Nephron (organoid): Measurements from ENCODE around the gene GPR132.

Source experiments
- H3K27ac Mint-ChIP-seq, 3 experiments: 2 replicates each; pipeline ENCODE4 v1.8.0; 2020; ENCODE audit warnings: mixed read lengths in 3 of 3, mild to moderate bottlenecking in 2 of 3, moderate library complexity in 1 of 3
- H3K27me3 Mint-ChIP-seq: 2 replicates; pipeline ENCODE4 v1.8.0; 2021; ENCODE audit warnings: low read depth, mild to moderate bottlenecking, moderate library complexity, mixed read lengths
- H3K36me3 Mint-ChIP-seq: 2 replicates; pipeline ENCODE4 v1.8.0; 2020; ENCODE audit warnings: low read depth, mixed read lengths
- H3K4me1 Mint-ChIP-seq: 2 replicates; pipeline ENCODE4 v1.8.0; 2020; ENCODE audit warnings: mixed read lengths
- H3K4me3 Mint-ChIP-seq, 3 experiments: 2 replicates each; pipeline ENCODE4 v1.8.0; 2020; ENCODE audit warnings: mild to moderate bottlenecking in 3 of 3, mixed read lengths in 3 of 3, moderate library complexity in 2 of 3
- H3K9me3 Mint-ChIP-seq: 2 replicates; pipeline ENCODE4 v1.8.0; 2020; ENCODE audit warnings: mixed read lengths
- CTCF ChIP-seq, 3 experiments: fragments of 200-600 bp; sonication (generic); IDR thresholded peaks; one replicate each; pipeline ENCODE4 v1.5.0; 2021; ENCODE audit warnings: antibody characterized with exemption in 3 of 3; ENCODE audit not compliant: unreplicated experiment in 3 of 3

The GPR132 gene

GRCh38 chr14:105070760-105071137 lies 5.5 kb upstream of the GPR132 start:
- Mint-ChIP-seq H3K27ac (no peak overlapping the region), H3K36me3 (no peaks in the 10 kb centered on the region), H3K4me3 (no peak overlapping the region), H3K27me3 (peaks cover 32% of the 10 kb centered on the region), H3K9me3 (no peaks in the 10 kb centered on the region), H3K4me1 (peaks cover 4% of the 10 kb centered on the region)
- TF ChIP-seq CTCF (IDR thresholded peaks at IDR 0.05; ENCODE audit: unreplicated experiment in 3 of 3) = no peak

DNA sequence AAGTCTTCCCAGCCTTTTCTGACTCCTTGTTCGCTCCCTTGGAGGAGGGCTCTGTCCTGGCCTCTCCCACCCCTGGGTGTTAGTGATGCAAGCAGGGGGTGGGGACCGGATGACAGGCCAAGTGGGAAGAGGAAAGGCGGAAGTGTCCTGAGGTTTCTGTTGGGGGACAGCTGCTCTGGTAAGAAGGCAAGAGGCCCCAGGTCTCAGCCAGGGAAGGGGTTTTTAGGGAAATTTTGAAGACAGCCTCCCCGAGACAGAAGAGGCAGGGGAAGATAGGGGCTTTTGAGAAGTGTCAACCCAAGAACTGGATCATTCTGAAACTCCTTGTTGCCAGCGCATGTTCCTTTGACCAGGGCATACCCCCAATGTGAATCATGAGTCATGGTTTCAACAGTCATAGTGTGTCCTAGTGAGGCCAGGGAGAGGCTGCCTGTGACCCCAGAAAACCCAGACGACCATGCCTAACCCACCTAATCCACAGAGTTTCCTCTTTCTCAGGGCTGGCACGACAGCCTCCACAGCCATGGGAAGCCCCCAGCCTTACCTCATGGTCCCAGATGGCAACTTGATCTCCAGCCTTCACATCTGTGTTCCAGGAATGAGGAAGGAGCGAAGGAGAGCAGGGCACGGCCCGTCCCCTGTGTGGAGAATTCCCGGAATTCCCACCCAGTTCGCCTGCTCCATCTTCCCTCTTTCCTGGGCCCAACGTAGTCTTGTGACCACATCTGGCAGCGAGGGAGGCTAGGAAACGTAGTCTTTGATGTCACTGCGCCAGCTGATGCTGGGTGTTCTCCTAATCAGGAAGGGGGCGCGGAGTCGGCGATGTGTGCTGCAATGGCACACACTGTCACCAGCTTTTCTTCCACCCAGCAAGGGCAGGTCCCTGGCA lies 4.9 kb upstream of the GPR132 start:
- no peaks in the 10 kb centered on the region for H3K36me3 Mint-ChIP-seq
- H3K27me3 Mint-ChIP-seq = peaks cover 32% of the 10 kb centered on the region
- no peaks in the 10 kb centered on the region for H3K9me3 Mint-ChIP-seq
- H3K4me3 Mint-ChIP-seq = no peak overlapping the region
- H3K27ac Mint-ChIP-seq = peak overlapping the region in 1 of 3 experiments; percentile 58
- TF ChIP-seq CTCF (IDR thresholded peaks at IDR 0.05; ENCODE audit: unreplicated experiment in 3 of 3) = no peak
- no peaks in the 10 kb centered on the region for H3K4me1 Mint-ChIP-seq

DNA sequence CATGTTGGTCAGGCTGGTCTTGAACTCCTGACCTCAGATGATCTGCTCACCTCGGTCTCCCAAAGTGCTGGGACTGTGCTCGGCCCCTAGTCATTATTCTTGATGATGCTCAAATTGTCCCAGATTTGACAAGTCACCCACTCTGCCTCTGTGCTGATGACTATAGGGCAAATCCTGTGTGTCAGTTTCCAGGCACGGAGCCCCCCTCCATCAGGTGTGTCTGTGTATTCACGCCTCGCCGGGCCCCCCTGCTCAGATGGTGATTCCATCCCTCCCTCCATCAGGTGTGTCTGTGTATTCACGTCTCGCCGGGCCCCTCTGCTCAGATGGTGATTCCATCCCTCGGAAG lies 4.3 kb upstream of the GPR132 start:
- H3K36me3 Mint-ChIP-seq = no peaks in the 10 kb centered on the region
- peaks cover 38% of the 10 kb centered on the region for H3K27me3 Mint-ChIP-seq
- no peak overlapping the region for H3K4me3 Mint-ChIP-seq
- H3K27ac Mint-ChIP-seq = peak overlapping the region in 1 of 3 experiments; percentile 58
- no peak for TF ChIP-seq CTCF (IDR thresholded peaks at IDR 0.05; ENCODE audit: unreplicated experiment in 3 of 3)
- no peaks in the 10 kb centered on the region for H3K9me3 Mint-ChIP-seq
- no peaks in the 10 kb centered on the region for H3K4me1 Mint-ChIP-seq

DNA sequence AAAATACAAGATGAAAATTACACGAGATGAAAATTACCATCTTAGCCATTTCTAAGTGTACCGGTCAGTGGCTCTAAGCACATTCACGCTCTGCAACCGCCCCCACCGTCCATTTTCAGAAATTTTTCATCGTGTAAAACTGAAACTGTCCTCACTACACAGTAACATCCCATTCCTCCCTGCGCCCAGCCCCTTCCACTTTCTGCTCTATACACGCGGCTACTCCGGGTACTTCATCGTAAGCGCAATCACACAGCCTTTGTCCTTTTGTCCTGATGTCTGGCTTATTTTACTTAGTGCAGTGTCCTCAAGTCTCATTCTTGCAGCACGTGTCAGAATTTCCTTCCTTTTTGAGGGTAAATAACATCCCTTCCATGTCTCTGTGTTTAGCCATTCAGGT lies 3.6 kb upstream of the GPR132 start:
- no peak for TF ChIP-seq CTCF (IDR thresholded peaks at IDR 0.05; ENCODE audit: unreplicated experiment in 3 of 3)
- Mint-ChIP-seq H3K9me3 (no peaks in the 10 kb centered on the region), H3K4me1 (no peaks in the 10 kb centered on the region)

DNA sequence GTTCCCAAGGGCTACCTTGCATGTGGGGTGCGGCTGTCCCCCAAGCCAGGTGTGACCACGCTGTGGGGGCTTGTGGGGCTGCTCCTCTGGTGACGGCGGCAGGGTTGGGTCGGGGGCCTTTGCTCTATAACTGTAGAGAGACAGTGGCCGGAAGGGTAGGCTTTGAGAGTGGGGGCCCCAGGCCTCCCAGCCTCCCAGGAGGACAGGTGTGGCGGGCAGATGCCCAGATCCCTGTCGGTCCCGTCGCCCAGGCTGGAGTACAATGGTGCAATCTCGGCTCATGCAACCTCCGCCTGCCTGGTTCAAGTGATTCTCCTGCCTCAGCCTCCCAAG lies 2.7 kb upstream of the GPR132 start:
- no peaks in the 10 kb centered on the region for H3K9me3 Mint-ChIP-seq

More for the DNA sequence above, 3.6 kb upstream of the GPR132 start:
- Mint-ChIP-seq H3K36me3 (no peaks in the 10 kb centered on the region), H3K4me3 (no peak overlapping the region), H3K27me3 (peaks cover 34% of the 10 kb centered on the region), H3K27ac (peak overlapping the region in 1 of 3 experiments; percentile 67)

More for the DNA sequence above, 2.7 kb upstream of the GPR132 start:
- TF ChIP-seq CTCF (IDR thresholded peaks at IDR 0.05; ENCODE audit: unreplicated experiment in 3 of 3) = no peak
- Mint-ChIP-seq H3K27ac (no peak overlapping the region), H3K4me3 (no peak overlapping the region), H3K36me3 (no peaks in the 10 kb centered on the region), H3K27me3 (peaks cover 30% of the 10 kb centered on the region), H3K4me1 (no peaks in the 10 kb centered on the region)
